Measurements from ENCODE around the gene ARHGAP15. TPM values are rescaled to one million over a fixed set of nuclear protein-coding genes. Genes with fewer than 3 reads are reported as not detected.
A peak's percentile ranks its signal among the peaks of the same experiment; 100 is the strongest.

Gene ARHGAP15
- total RNA-seq, 1 experiment from 2014 or later: 82.8 TPM

- Histone ChIP-seq H3K4me1 (ENCODE audit: low read length) (no peaks in the 10 kb centered on the region), H4K20me1 (ENCODE audit: insufficient read depth, low read depth, low read length) (no peaks in the 10 kb centered on the region), H3K9ac (ENCODE audit: low read length) (no peak overlapping the region), H2AFZ (ENCODE audit: low read length) (no peak overlapping the region), H3K27me3 (ENCODE audit: low read length) (no peaks in the 10 kb centered on the region), H3K79me2 (ENCODE audit: low read length) (no peaks in the 10 kb centered on the region), H3K4me3 (ENCODE audit: low read length) (no peak overlapping the region), H3K27ac (ENCODE audit: low read length) (no peak overlapping the region), H3K36me3 (ENCODE audit: insufficient read depth, low read length) (no peaks in the 10 kb centered on the region; the same call in 1 of the 2 replicates), H3K4me2 (ENCODE audit: low read depth, low read length, poor library complexity, severe bottlenecking) (no peak overlapping the region), H3K9me2 (replicated peaks; ENCODE audit: insufficient read depth, low read length) (no peaks in the 10 kb centered on the region), H3K9me3 (ENCODE audit: low read length) (no peaks in the 10 kb centered on the region)
- no peak for DNase-seq
Observed at GRCh38 chr2:143560724-143561123, 431.5 kb downstream of the ARHGAP15 start.

GRCh38 chr2:143564419-143564818 lies 435.2 kb downstream of the ARHGAP15 start:
- H3K27me3 ChIP-seq (ENCODE audit: low read length): no peaks in the 10 kb centered on the region
- H3K9ac ChIP-seq (ENCODE audit: low read length): no peak overlapping the region
- H3K27ac ChIP-seq (ENCODE audit: low read length): no peak overlapping the region
- no peaks in the 10 kb centered on the region for H3K79me2 ChIP-seq (ENCODE audit: low read length)
- H3K9me2 ChIP-seq (replicated peaks; ENCODE audit: insufficient read depth, low read length): no peaks in the 10 kb centered on the region
- H4K20me1 ChIP-seq (ENCODE audit: insufficient read depth, low read depth, low read length): no peaks in the 10 kb centered on the region
- H2AFZ ChIP-seq (ENCODE audit: low read length): no peak overlapping the region
- no peaks in the 10 kb centered on the region for H3K36me3 ChIP-seq (ENCODE audit: insufficient read depth, low read length)
- H3K4me1 ChIP-seq (ENCODE audit: low read length): no peaks in the 10 kb centered on the region
- H3K4me2 ChIP-seq (ENCODE audit: low read depth, low read length, poor library complexity, severe bottlenecking): no peak overlapping the region
- no peaks in the 10 kb centered on the region for H3K9me3 ChIP-seq (ENCODE audit: low read length)
- no peak for DNase-seq
- no peak overlapping the region for H3K4me3 ChIP-seq (ENCODE audit: low read length)

- no peak overlapping the region for H3K4me3 ChIP-seq (ENCODE audit: low read length)
- no peaks in the 10 kb centered on the region for H3K9me3 ChIP-seq (ENCODE audit: low read length)
- no peak overlapping the region for H3K4me2 ChIP-seq (ENCODE audit: low read depth, low read length, poor library complexity, severe bottlenecking)
- no peaks in the 10 kb centered on the region for H3K36me3 ChIP-seq (ENCODE audit: insufficient read depth, low read length)
- H2AFZ ChIP-seq (ENCODE audit: low read length): no peak overlapping the region
- H3K27ac ChIP-seq (ENCODE audit: low read length): no peak overlapping the region
- H3K27me3 ChIP-seq (ENCODE audit: low read length): no peaks in the 10 kb centered on the region
- H3K9ac ChIP-seq (ENCODE audit: low read length): no peak overlapping the region
- no peaks in the 10 kb centered on the region for H3K4me1 ChIP-seq (ENCODE audit: low read length)
- DNase-seq: no peak
- no peaks in the 10 kb centered on the region for H3K9me2 ChIP-seq (replicated peaks; ENCODE audit: insufficient read depth, low read length)
- H3K79me2 ChIP-seq (ENCODE audit: low read length): no peaks in the 10 kb centered on the region
- H4K20me1 ChIP-seq (ENCODE audit: insufficient read depth, low read depth, low read length): no peaks in the 10 kb centered on the region
Observed at GRCh38 chr2:143571747-143572146, 442.5 kb downstream of the ARHGAP15 start.

- H2AFZ ChIP-seq (ENCODE audit: low read length): no peak overlapping the region
- H4K20me1 ChIP-seq (ENCODE audit: insufficient read depth, low read depth, low read length): no peaks in the 10 kb centered on the region
- no peak overlapping the region for H3K4me3 ChIP-seq (ENCODE audit: low read length)
- H3K27me3 ChIP-seq (ENCODE audit: low read length): no peaks in the 10 kb centered on the region
- no peaks in the 10 kb centered on the region for H3K36me3 ChIP-seq (ENCODE audit: insufficient read depth, low read length)
- no peaks in the 10 kb centered on the region for H3K4me1 ChIP-seq (ENCODE audit: low read length)
- H3K27ac ChIP-seq (ENCODE audit: low read length): no peak overlapping the region
- no peaks in the 10 kb centered on the region for H3K9me3 ChIP-seq (ENCODE audit: low read length)
- DNase-seq: no peak
- H3K4me2 ChIP-seq (ENCODE audit: low read depth, low read length, poor library complexity, severe bottlenecking): no peak overlapping the region
- H3K9ac ChIP-seq (ENCODE audit: low read length): no peak overlapping the region
- H3K79me2 ChIP-seq (ENCODE audit: low read length): no peaks in the 10 kb centered on the region
- H3K9me2 ChIP-seq (replicated peaks; ENCODE audit: insufficient read depth, low read length): no peaks in the 10 kb centered on the region
Observed at GRCh38 chr2:143572421-143572820, 443.2 kb downstream of the ARHGAP15 start.

- Histone ChIP-seq H3K4me3 (ENCODE audit: low read length) (no peak overlapping the region), H3K4me2 (ENCODE audit: low read depth, low read length, poor library complexity, severe bottlenecking) (no peak overlapping the region), H3K4me1 (ENCODE audit: low read length) (no peaks in the 10 kb centered on the region), H2AFZ (ENCODE audit: low read length) (no peak overlapping the region), H3K9me3 (ENCODE audit: low read length) (no peaks in the 10 kb centered on the region), H3K27me3 (ENCODE audit: low read length) (no peaks in the 10 kb centered on the region), H3K79me2 (ENCODE audit: low read length) (no peaks in the 10 kb centered on the region), H3K9ac (ENCODE audit: low read length) (no peak overlapping the region), H3K27ac (ENCODE audit: low read length) (no peak overlapping the region), H4K20me1 (ENCODE audit: insufficient read depth, low read depth, low read length) (no peaks in the 10 kb centered on the region), H3K9me2 (replicated peaks; ENCODE audit: insufficient read depth, low read length) (no peaks in the 10 kb centered on the region), H3K36me3 (ENCODE audit: insufficient read depth, low read length) (no peaks in the 10 kb centered on the region)
- no peak for DNase-seq
Observed at GRCh38 chr2:143574069-143574468, 444.9 kb downstream of the ARHGAP15 start.

- no peak overlapping the region for H2AFZ ChIP-seq (ENCODE audit: low read length)
- no peak overlapping the region for H3K4me3 ChIP-seq (ENCODE audit: low read length)
- peak; percentile 57 for DNase-seq
- no peaks in the 10 kb centered on the region for H3K4me1 ChIP-seq (ENCODE audit: low read length)
- H3K27ac ChIP-seq (ENCODE audit: low read length): no peak overlapping the region
- no peaks in the 10 kb centered on the region for H4K20me1 ChIP-seq (ENCODE audit: insufficient read depth, low read depth, low read length)
- no peaks in the 10 kb centered on the region for H3K79me2 ChIP-seq (ENCODE audit: low read length)
- no peaks in the 10 kb centered on the region for H3K36me3 ChIP-seq (ENCODE audit: insufficient read depth, low read length)
- H3K9me2 ChIP-seq (replicated peaks; ENCODE audit: insufficient read depth, low read length): no peaks in the 10 kb centered on the region
- H3K27me3 ChIP-seq (ENCODE audit: low read length): no peaks in the 10 kb centered on the region
- H3K9ac ChIP-seq (ENCODE audit: low read length): no peak overlapping the region
- no peak overlapping the region for H3K4me2 ChIP-seq (ENCODE audit: low read depth, low read length, poor library complexity, severe bottlenecking)
- no peaks in the 10 kb centered on the region for H3K9me3 ChIP-seq (ENCODE audit: low read length)
Observed at GRCh38 chr2:143575340-143575739, 446.1 kb downstream of the ARHGAP15 start.

- no peaks in the 10 kb centered on the region for H4K20me1 ChIP-seq (ENCODE audit: insufficient read depth, low read depth, low read length)
- no peaks in the 10 kb centered on the region for H3K9me2 ChIP-seq (replicated peaks; ENCODE audit: insufficient read depth, low read length)
- H3K9me3 ChIP-seq (ENCODE audit: low read length): no peaks in the 10 kb centered on the region
- H2AFZ ChIP-seq (ENCODE audit: low read length): no peak overlapping the region
- no peak overlapping the region for H3K4me3 ChIP-seq (ENCODE audit: low read length)
- H3K36me3 ChIP-seq (ENCODE audit: insufficient read depth, low read length): no peaks in the 10 kb centered on the region
- H3K79me2 ChIP-seq (ENCODE audit: low read length): no peaks in the 10 kb centered on the region
- no peaks in the 10 kb centered on the region for H3K4me1 ChIP-seq (ENCODE audit: low read length)
- H3K4me2 ChIP-seq (ENCODE audit: low read depth, low read length, poor library complexity, severe bottlenecking): no peak overlapping the region
- no peaks in the 10 kb centered on the region for H3K27me3 ChIP-seq (ENCODE audit: low read length)
- no peak for DNase-seq
- H3K9ac ChIP-seq (ENCODE audit: low read length): no peak overlapping the region
- no peak overlapping the region for H3K27ac ChIP-seq (ENCODE audit: low read length)
Observed at GRCh38 chr2:143577489-143577888, 448.3 kb downstream of the ARHGAP15 start.

GRCh38 chr2:143579456-143579855 lies 450.2 kb downstream of the ARHGAP15 start:
- no peak for DNase-seq
- Histone ChIP-seq H3K79me2 (ENCODE audit: low read length) (no peaks in the 10 kb centered on the region), H3K4me2 (ENCODE audit: low read depth, low read length, poor library complexity, severe bottlenecking) (no peak overlapping the region), H3K9me3 (ENCODE audit: low read length) (no peaks in the 10 kb centered on the region), H4K20me1 (ENCODE audit: insufficient read depth, low read depth, low read length) (no peaks in the 10 kb centered on the region), H3K9me2 (replicated peaks; ENCODE audit: insufficient read depth, low read length) (no peaks in the 10 kb centered on the region), H2AFZ (ENCODE audit: low read length) (no peak overlapping the region), H3K4me3 (ENCODE audit: low read length) (no peak overlapping the region), H3K27ac (ENCODE audit: low read length) (no peak overlapping the region), H3K9ac (ENCODE audit: low read length) (no peak overlapping the region), H3K4me1 (ENCODE audit: low read length) (no peaks in the 10 kb centered on the region), H3K36me3 (ENCODE audit: insufficient read depth, low read length) (no peaks in the 10 kb centered on the region), H3K27me3 (ENCODE audit: low read length) (no peaks in the 10 kb centered on the region)

GRCh38 chr2:143581134-143581533 lies 451.9 kb downstream of the ARHGAP15 start:
- H3K9ac ChIP-seq (ENCODE audit: low read length): no peak overlapping the region
- no peak overlapping the region for H2AFZ ChIP-seq (ENCODE audit: low read length)
- H3K27ac ChIP-seq (ENCODE audit: low read length): no peak overlapping the region
- H3K27me3 ChIP-seq (ENCODE audit: low read length): no peaks in the 10 kb centered on the region
- no peak overlapping the region for H3K4me2 ChIP-seq (ENCODE audit: low read depth, low read length, poor library complexity, severe bottlenecking)
- H3K9me2 ChIP-seq (replicated peaks; ENCODE audit: insufficient read depth, low read length): no peaks in the 10 kb centered on the region
- DNase-seq: no peak
- no peaks in the 10 kb centered on the region for H3K36me3 ChIP-seq (ENCODE audit: insufficient read depth, low read length)
- H3K4me1 ChIP-seq (ENCODE audit: low read length): no peaks in the 10 kb centered on the region
- no peaks in the 10 kb centered on the region for H3K79me2 ChIP-seq (ENCODE audit: low read length)
- no peaks in the 10 kb centered on the region for H3K9me3 ChIP-seq (ENCODE audit: low read length)
- no peak overlapping the region for H3K4me3 ChIP-seq (ENCODE audit: low read length)
- no peaks in the 10 kb centered on the region for H4K20me1 ChIP-seq (ENCODE audit: insufficient read depth, low read depth, low read length)
